Gastrocnemius medialis (tissue), 4 donors: ENCODE measurements around the gene MYLK.
"Not testable (repeated sequence)": the region's sequence is repeated elsewhere in the genome, so short reads cannot be mapped to it uniquely, and the experiment has no call there.

ENCODE experiments used
- CTCF ChIP-seq, 5 experiments: fragments of 450-650 bp in 3 of 5; fragments of 200-600 bp in 2 of 5; sonication (generic) in 2 of 5; IDR thresholded peaks in 4 of 5; conservative IDR thresholded peaks in 1 of 5; 1 replicate in 4 of 5; 2 replicates in 1 of 5; pipeline ENCODE4 v1.5.1; 2016 to 2019; ENCODE audit warnings: antibody characterized with exemption in 5 of 5, mild to moderate bottlenecking in 3 of 5, moderate library complexity in 3 of 5
- POLR2A ChIP-seq, 2 donors: fragments of 450-650 bp; IDR thresholded peaks; one replicate each; pipeline ENCODE4 v1.6.1; 2017; ENCODE audit warnings: antibody characterized with exemption in 2 of 2, mild to moderate bottlenecking in 2 of 2, moderate library complexity in 2 of 2

DNA sequence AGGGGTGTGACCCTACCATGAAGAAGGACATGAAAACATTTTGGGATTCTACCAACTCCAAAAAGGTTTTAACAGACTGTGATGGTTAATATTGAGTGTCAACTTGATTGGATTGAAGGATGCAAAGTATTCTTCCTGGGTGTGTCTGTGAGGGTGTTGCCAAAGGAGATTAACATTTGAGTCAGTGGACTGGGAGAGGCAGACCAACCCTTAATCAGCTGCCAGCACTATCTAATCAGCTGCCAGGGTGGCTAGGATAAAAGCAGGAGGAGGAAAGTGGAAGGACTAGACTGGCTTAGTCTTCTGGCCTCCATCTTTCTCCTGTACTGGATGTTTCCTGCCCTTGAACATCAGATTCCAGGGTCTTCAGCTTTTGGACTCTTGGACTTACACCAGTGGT is 283.3 kb downstream of the MYLK start:
- TF ChIP-seq CTCF (IDR thresholded peaks at IDR 0.05 in 4 of 5, conservative IDR thresholded peaks at IDR 0.05 in 1 of 5); POLR2A (IDR thresholded peaks at IDR 0.05): not testable (repeated sequence)
